ENCODE data around the gene PDGFC.

DNA sequence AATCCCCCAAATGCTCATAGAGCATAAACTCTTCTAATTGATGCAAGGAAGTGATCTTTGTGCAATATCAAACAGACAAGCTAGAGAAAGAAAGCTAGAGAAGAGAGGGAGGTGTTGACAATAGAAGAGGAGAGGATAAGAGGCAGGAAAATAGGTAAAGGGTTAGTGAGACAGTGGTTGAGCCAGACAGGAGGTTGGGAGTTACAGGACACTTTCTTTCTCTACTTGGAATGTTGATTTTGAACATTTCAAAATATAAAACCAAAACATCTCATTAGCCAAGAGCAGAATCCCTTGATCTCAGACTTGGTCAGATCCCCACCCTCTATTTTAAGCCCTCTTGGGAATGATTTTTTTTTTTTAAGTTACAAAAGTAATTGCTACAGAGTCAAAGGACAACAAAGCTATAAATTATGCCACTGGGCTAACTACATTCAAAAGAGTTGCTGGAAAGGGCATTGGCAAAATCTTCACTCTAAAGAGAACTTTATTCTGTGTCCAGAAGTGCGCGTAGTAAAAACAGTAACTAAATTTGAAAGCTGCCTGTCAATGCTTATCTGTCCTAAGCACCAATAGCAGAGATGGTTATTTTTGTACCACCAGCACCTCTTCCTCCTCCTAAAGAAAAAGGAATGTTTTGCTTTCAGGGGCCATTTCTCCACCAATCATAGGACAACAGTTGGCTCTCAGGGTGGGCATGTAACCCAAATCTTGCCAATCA, 133.8 kb downstream of the PDGFC start:
- TF ChIP-seq, protein P1, sequence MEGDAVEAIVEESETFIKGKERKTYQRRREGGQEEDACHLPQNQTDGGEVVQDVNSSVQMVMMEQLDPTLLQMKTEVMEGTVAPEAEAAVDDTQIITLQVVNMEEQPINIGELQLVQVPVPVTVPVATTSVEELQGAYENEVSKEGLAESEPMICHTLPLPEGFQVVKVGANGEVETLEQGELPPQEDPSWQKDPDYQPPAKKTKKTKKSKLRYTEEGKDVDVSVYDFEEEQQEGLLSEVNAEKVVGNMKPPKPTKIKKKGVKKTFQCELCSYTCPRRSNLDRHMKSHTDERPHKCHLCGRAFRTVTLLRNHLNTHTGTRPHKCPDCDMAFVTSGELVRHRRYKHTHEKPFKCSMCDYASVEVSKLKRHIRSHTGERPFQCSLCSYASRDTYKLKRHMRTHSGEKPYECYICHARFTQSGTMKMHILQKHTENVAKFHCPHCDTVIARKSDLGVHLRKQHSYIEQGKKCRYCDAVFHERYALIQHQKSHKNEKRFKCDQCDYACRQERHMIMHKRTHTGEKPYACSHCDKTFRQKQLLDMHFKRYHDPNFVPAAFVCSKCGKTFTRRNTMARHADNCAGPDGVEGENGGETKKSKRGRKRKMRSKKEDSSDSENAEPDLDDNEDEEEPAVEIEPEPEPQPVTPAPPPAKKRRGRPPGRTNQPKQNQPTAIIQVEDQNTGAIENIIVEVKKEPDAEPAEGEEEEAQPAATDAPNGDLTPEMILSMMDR (IDR thresholded peaks at IDR 0.05): no peak
- TF ChIP-seq REST (IDR thresholded peaks at IDR 0.05; ENCODE audit: insufficient read depth in 1 of 2, low read depth in 2 of 2, low read length in 1 of 2) (no peak), POLR2AphosphoS5 (IDR thresholded peaks at IDR 0.05; ENCODE audit: low read depth, low read length) (no peak), SIN3A (IDR thresholded peaks at IDR 0.05; ENCODE audit: borderline replicate concordance, insufficient read depth, low read depth, low read length) (no peak)

Data from Panc1 (cell line).